Activated CD8-positive, alpha-beta T cell treated with anti-CD3 and anti-CD28 coated beads for 36 hours (primary cell): ENCODE data around the gene SUCNR1. TPM values are rescaled to one million over a fixed set of nuclear protein-coding genes. Genes with fewer than 3 reads are reported as not detected.

Experiments
- ATAC-seq: fragments of 200-7000 bp; cut with Tn5 transposase; one replicate; pipeline ENCODE4 v1.10.0; 2021; ENCODE audit warnings: mild to moderate bottlenecking, moderate library complexity
- CTCF ChIA-PET: fragments of 350-600 bp; sonication (Branson Sonifier 250); formaldehyde crosslinking; loops from one replicate; lab custom pipeline; 2021; ENCODE audit warnings: antibody characterized with exemption; lab: Charles Lee
- POLR2A ChIA-PET: fragments of 350-600 bp; sonication (Branson Sonifier 250); formaldehyde crosslinking; loops from one replicate; lab custom pipeline; 2021; ENCODE audit warnings: antibody characterized with exemption; lab: Charles Lee
- DNase-seq: peaks from one replicate; pipeline ENCODE4 v3.0.0-alpha.2; 2020
- H3K27ac Mint-ChIP-seq: one replicate; pipeline ENCODE4 v1.8.0; 2021; ENCODE audit warnings: mild to moderate bottlenecking, mixed read lengths
- H3K27me3 Mint-ChIP-seq: one replicate; pipeline ENCODE4 v1.8.0; 2021; ENCODE audit warnings: mixed read lengths
- H3K36me3 Mint-ChIP-seq: one replicate; pipeline ENCODE4 v1.8.0; 2021; ENCODE audit warnings: low read depth, mixed read lengths
- H3K4me1 Mint-ChIP-seq: one replicate; pipeline ENCODE4 v1.8.0; 2021; ENCODE audit warnings: low read depth, mixed read lengths
- H3K4me3 Mint-ChIP-seq: one replicate; pipeline ENCODE4 v1.8.0; 2021; ENCODE audit warnings: mild to moderate bottlenecking, moderate library complexity, mixed read lengths
- H3K9me3 Mint-ChIP-seq: one replicate; pipeline ENCODE4 v1.8.0; 2021; ENCODE audit warnings: mixed read lengths
- CTCF ChIP-seq: fragments of 200-600 bp; IDR thresholded peaks from one replicate; pipeline ENCODE4 v1.8.0; 2022; ENCODE audit warnings: antibody characterized with exemption, mild to moderate bottlenecking
- intact Hi-C: fragments of 100-400 bp; cut with micrococcal nuclease; formaldehyde crosslinking; loops from one replicate; pipeline ENCODE4 v1.10.0; 2022
- total RNA-seq, 2 experiments: library from RNA; stranded (reverse); gene quantifications; one replicate each; pipeline ENCODE4 v1.2.3, GENCODE V29; 2021

SUCNR1 gene
- total RNA-seq, 2 experiments from 2014 or later, result not detected

DNA sequence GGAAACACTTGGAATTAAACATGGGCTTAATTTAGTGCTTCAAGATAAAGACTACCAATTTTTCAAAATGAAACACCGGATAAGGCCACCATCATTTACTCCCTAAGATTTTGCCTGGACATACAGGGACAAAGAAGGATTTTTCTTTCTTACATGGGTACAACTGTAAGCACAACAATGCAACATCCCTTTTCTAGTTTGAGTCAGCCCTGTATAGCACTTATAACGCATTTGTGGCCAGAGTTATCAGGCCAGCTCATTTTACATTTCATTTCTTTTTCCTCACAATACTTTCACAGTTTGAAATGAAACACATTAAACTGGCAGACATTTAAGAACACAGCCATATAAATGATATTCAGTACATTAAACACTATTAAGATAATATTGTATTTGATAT, 9.8 kb upstream of the SUCNR1 start:
- no peaks in the 10 kb centered on the region for H3K9me3 Mint-ChIP-seq
- H3K36me3 Mint-ChIP-seq, result no peaks in the 10 kb centered on the region
- H3K27me3 Mint-ChIP-seq, result no peaks in the 10 kb centered on the region
- no peak for TF ChIP-seq CTCF
- no peak overlapping the region for H3K4me3 Mint-ChIP-seq
- H3K27ac Mint-ChIP-seq, result no peak overlapping the region
- intact Hi-C loops, result no loop called here
- ChIA-PET POLR2A (no interaction called here), CTCF (no interaction called here)
- ATAC-seq (no peak), DNase-seq (no peak)
- H3K4me1 Mint-ChIP-seq, result no peaks in the 10 kb centered on the region

- ChIA-PET POLR2A (no interaction called here), CTCF (no interaction called here)
- Mint-ChIP-seq H3K4me1 (no peaks in the 10 kb centered on the region), H3K27me3 (no peaks in the 10 kb centered on the region), H3K27ac (no peak overlapping the region), H3K36me3 (no peaks in the 10 kb centered on the region), H3K9me3 (no peaks in the 10 kb centered on the region), H3K4me3 (no peak overlapping the region)
- intact Hi-C loops, result no loop called here
- DNase-seq (no peak), ATAC-seq (no peak)
- TF ChIP-seq CTCF, result no peak
Observed at GRCh38 chr3:151864423-151865101, 8.9 kb upstream of the SUCNR1 start.

GRCh38 chr3:151866711-151867410, 6.6 kb upstream of the SUCNR1 start:
- Mint-ChIP-seq H3K9me3 (no peaks in the 10 kb centered on the region), H3K27ac (no peak overlapping the region), H3K36me3 (no peaks in the 10 kb centered on the region), H3K4me1 (peaks cover 6% of the 10 kb centered on the region), H3K4me3 (no peak overlapping the region), H3K27me3 (no peaks in the 10 kb centered on the region)
- DNase-seq (no peak), ATAC-seq (no peak)
- intact Hi-C loops, result no loop called here
- TF ChIP-seq CTCF, result no peak
- POLR2A ChIA-PET, result no interaction called here
- CTCF ChIA-PET, result interaction anchor here (1.4 kb wide), 1 partner anchor 10 kb away, joined by 5 read pairs; no protein-coding TSS in a partner anchor

- DNase-seq (no peak), ATAC-seq (no peak)
- TF ChIP-seq CTCF, result no peak
- no peaks in the 10 kb centered on the region for H3K27me3 Mint-ChIP-seq
- no peak overlapping the region for H3K27ac Mint-ChIP-seq
- peaks cover 12% of the 10 kb centered on the region for H3K4me1 Mint-ChIP-seq
- intact Hi-C loops, result no loop called here
- POLR2A ChIA-PET, result no interaction called here
- no peaks in the 10 kb centered on the region for H3K36me3 Mint-ChIP-seq
- CTCF ChIA-PET, result interaction anchor here (1.4 kb wide), 1 partner anchor 9 kb away, joined by 5 read pairs; no protein-coding TSS in a partner anchor
- H3K4me3 Mint-ChIP-seq, result no peak overlapping the region
- no peaks in the 10 kb centered on the region for H3K9me3 Mint-ChIP-seq
Observed at GRCh38 chr3:151867666-151868065, 5.8 kb upstream of the SUCNR1 start.

- Mint-ChIP-seq H3K9me3 (no peaks in the 10 kb centered on the region), H3K4me1 (peaks cover 12% of the 10 kb centered on the region), H3K27me3 (no peaks in the 10 kb centered on the region), H3K36me3 (no peaks in the 10 kb centered on the region), H3K27ac (no peak overlapping the region), H3K4me3 (no peak overlapping the region)
- DNase-seq (no peak), ATAC-seq (no peak)
- ChIA-PET CTCF (no interaction called here), POLR2A (no interaction called here)
- no peak for TF ChIP-seq CTCF
- intact Hi-C loops, result no loop called here
Observed at GRCh38 chr3:151869181-151869580, 4.3 kb upstream of the SUCNR1 start.
